GM08714 (cell line): ENCODE measurements around the gene MYO3B.

Experiments
- H3K4me3 ChIP-seq: fragments of 200-500 bp; sonication (Bioruptor generic); 2 replicates; pipeline ENCODE4 v1.5.1; 2014; ENCODE audit warnings: mild to moderate bottlenecking, low read length, inconsistent platforms
- ZNF274 ChIP-seq: IDR thresholded peaks from 2 replicates; pipeline ENCODE4 v1.6.1; 2012; ENCODE audit warnings: mild to moderate bottlenecking, low read depth, low read length

The MYO3B gene

GRCh38 chr2:170566138-170566537 is 388.2 kb downstream of the MYO3B start:
- no peak for TF ChIP-seq ZNF274
- no peak overlapping the region for H3K4me3 ChIP-seq

- H3K4me3 ChIP-seq, result no peak overlapping the region
- TF ChIP-seq ZNF274, result no peak
Observed at GRCh38 chr2:170567429-170567828, 389.5 kb downstream of the MYO3B start.

GRCh38 chr2:170568511-170568910 is 390.6 kb downstream of the MYO3B start:
- H3K4me3 ChIP-seq, result no peak overlapping the region
- TF ChIP-seq ZNF274, result no peak

- no peak overlapping the region for H3K4me3 ChIP-seq
- TF ChIP-seq ZNF274, result no peak
Observed at GRCh38 chr2:170571612-170572011, 393.7 kb downstream of the MYO3B start.

DNA sequence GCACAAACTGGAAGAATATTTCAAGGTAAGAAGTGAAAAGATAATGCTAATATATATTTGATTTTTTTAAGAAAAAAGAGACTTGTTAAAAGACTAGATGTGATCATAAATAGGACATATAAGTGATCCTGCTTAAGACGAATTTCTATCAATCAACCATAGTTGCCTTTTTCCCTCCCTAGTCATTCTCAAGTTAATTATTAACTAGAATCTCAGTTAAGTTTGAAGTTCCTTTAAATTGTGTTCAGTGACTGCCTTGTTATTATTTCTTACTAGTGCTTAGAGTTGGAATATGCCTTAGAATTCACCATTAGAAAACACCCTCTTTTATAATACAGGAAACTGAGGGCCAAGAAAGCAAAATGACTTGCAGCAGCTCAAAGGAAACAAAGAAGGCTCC is 395.7 kb downstream of the MYO3B start:
- no peak overlapping the region for H3K4me3 ChIP-seq
- TF ChIP-seq ZNF274, result no peak

- no peak overlapping the region for H3K4me3 ChIP-seq
- TF ChIP-seq ZNF274, result no peak
Observed at GRCh38 chr2:170576296-170576695, 398.3 kb downstream of the MYO3B start.

DNA sequence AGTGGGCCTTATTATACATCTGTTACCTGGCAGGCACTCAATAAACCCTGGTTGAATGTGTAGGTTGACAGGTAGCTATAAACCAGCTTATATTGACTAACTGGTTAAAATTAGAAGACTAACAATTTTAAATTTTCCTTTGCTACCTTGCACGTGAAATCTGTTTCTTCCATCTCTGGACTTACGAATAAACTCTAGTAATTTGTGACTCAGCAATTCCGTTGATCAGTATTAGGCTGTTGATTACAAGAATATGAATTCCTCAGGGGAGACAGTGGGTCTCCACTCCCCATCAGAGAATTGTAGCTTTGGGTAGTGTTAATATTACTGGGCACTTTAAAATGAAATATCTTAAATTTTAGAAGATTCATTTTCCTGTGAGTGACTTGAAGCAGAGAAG is 399.4 kb downstream of the MYO3B start:
- TF ChIP-seq ZNF274, result no peak

DNA sequence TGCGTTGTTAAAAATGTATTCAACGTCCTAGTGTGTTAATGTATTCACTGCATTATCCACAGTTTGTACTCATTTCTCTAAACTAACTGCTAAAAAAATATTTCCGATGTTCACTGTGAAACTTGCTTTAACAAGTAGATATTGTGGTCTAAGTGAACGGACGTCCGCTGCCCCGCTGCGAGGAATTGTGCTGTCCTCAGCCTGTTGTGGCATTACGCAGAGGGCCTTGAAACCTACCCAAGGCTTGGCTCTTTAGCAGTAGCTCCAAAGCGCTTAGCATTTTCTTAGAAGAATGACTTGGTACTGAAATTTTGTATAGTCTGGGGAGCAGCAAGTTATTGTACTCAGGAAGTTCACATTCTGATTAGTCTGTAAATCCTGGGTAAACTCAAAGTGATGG is 400.7 kb downstream of the MYO3B start:
- no peak for TF ChIP-seq ZNF274
- no peak overlapping the region for H3K4me3 ChIP-seq

More for the DNA sequence above, 399.4 kb downstream of the MYO3B start:
- no peak overlapping the region for H3K4me3 ChIP-seq

DNA sequence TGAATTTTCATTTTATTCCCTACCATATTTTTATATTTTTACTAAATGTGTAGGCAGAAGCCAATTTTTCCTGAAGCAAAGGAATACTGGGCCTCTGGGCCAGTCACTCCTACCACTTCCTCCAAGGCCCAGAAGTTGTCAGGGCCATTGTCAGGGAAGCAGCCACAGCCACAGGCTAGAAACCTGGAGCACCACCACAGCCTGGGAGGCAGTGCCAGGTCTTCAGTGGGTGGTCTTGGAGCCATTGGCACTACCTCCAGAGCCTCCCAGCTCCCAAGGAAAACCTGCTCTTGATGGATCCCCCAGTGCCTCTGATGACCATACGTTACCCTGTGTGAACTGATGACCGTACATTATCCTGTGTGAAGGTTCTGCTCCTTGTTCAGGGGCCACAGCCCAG is 401.6 kb downstream of the MYO3B start:
- TF ChIP-seq ZNF274, result no peak
- no peak overlapping the region for H3K4me3 ChIP-seq

- H3K4me3 ChIP-seq, result no peak overlapping the region
- TF ChIP-seq ZNF274, result no peak
Observed at GRCh38 chr2:170582313-170582712, 404.4 kb downstream of the MYO3B start.

DNA sequence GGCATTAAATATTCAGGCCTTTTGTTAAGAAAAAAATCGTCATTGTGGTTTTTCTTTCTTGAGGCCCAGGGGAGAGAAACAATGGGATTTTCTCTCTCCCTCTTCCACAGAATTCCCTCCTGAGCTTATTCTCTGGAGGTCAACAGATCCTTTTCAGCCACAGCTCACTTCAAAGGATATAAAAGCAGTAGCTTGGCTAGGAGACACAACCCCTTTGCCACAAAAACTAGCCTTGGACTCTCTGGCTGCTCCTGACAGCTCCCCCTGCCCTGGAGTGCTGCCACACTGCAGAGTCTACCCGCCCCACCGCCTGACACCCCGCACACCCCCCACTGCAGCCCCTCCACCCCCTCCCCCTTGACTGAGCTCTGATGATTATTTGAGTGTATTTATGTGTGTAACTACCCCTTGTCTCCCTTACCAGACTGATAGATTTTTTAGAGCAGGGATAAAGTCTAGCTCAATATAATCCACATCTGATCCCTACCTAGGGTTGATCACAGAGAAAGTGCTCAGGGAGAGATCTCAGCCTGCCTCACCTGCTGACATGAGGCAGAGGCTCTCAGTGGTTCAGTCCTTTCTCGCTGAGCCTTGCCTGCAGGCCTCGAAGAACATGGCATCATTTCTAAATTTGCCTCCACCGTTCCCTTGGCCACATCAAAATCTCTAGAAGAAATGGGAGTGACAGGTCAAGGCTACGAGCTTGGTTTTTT is 405.0 kb downstream of the MYO3B start:
- no peak overlapping the region for H3K4me3 ChIP-seq
- TF ChIP-seq ZNF274, result no peak

GRCh38 chr2:170585067-170585466 is 407.1 kb downstream of the MYO3B start:
- TF ChIP-seq ZNF274, result no peak
- H3K4me3 ChIP-seq, result no peak overlapping the region

- TF ChIP-seq ZNF274, result no peak
Observed at GRCh38 chr2:170586571-170587095, 408.7 kb downstream of the MYO3B start.

DNA sequence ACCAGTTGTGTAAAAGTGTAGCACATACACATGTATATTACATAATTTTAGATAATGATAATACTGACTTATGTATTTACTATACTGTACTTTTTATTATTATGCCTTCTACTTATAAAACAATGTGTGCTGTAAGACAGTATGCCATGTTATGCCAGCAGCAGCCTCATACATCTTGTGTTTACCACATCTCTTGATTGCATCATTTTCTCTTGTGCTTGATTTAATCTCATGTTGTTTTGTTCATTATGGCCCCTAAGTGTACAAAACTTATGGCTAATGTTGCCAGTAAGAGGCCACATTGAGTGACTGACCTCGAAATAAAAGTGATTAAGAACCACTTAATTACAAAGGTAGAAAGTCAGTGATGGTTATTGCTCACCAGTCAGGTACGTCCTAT is 409.2 kb downstream of the MYO3B start:
- no peak overlapping the region for H3K4me3 ChIP-seq
- no peak for TF ChIP-seq ZNF274

More at GRCh38 chr2:170586571-170587095, 408.7 kb downstream of the MYO3B start:
- no peak overlapping the region for H3K4me3 ChIP-seq

GRCh38 chr2:170587922-170588321 is 410.0 kb downstream of the MYO3B start:
- TF ChIP-seq ZNF274, result no peak
- no peak overlapping the region for H3K4me3 ChIP-seq

- no peak overlapping the region for H3K4me3 ChIP-seq
- TF ChIP-seq ZNF274, result no peak
Observed at GRCh38 chr2:170588729-170589128, 410.8 kb downstream of the MYO3B start.
